EH (cell line): ENCODE measurements around the gene SYF2.
A peak's percentile ranks its signal among the peaks of the same experiment; 100 is the strongest.
"Not testable (repeated sequence)": the region's sequence is repeated elsewhere in the genome, so short reads cannot be mapped to it uniquely, and the experiment has no call there.

Source experiments
- DNase-seq: peaks from one replicate; pipeline ENCODE4 v3.0.0-alpha.2; 2015; ENCODE audit warnings: low read depth

SYF2 gene

GRCh38 chr1:25232027-25232865 is at the start of gene SYF2:
TSS of gene SYF2 (minus strand) at chr1:25232502. CDS start at chr1:25232467, 35 bp downstream.
- peak; percentile 95 for DNase-seq

DNA sequence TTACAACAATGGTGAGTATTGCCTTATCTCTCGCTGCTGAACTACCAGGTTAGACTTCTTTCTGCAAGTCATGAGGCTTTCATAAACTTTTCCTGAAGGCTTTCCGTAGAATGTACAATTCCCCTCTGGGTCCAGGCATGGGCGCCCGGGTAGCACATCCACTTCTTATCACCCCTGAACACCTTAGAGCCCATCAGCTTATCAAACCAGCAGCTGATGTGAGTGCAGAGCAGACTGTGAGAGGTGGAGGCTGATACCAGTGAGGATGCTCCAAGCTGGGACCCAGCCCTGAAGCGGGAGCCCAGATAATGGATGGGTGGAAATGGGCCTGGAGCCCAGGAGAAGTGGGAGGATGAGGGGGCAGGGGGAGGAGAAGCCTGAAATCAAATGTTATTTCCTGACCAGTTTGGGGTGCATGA is 47.4 kb upstream of the SYF2 start:
- not testable (repeated sequence) for DNase-seq

GRCh38 chr1:25278790-25279189 is 46.5 kb upstream of the SYF2 start:
- not testable (repeated sequence) for DNase-seq

DNA sequence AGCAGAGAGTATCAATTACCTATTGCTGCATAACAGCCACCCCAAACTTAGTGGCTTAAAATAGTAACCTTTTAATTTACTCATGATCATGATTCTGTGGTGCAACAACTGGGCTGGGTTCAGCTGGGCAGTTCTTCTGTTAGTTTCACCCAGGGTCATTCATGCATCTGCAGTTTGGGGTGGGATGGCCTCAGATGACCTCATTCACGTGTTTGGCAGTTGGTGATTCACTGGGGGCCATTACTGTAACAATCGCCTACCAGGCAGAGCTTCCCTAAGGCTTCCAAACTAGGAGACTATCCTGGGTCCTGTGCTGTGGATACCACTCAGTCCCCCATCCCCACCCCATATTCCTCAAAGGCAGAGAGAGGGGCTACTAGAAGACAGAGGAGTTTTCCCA is 46.1 kb upstream of the SYF2 start:
- not testable (repeated sequence) for DNase-seq

DNA sequence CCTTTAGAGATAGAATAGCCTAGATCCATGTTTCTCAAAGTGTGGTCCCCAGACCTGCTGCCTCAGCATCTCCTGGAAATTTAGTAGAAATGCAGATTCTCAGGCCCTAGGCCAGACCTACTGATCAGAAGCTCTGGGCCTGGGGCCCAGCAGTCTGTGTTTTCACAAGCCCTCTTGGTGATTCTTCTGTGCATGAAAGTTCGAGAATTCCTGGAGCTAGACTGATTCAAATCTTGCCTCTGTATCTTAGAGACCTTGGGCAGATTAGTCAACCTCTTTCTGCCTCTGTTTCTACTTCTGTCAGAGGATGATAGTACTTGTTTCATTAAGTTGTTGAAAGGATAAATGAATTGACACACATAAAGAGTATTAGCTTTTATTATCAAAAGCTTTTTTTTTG is 45.0 kb upstream of the SYF2 start:
- DNase-seq = not testable (repeated sequence)

GRCh38 chr1:25275648-25276047 is 43.3 kb upstream of the SYF2 start:
- not testable (repeated sequence) for DNase-seq

- DNase-seq = not testable (repeated sequence)
Observed at GRCh38 chr1:25272238-25272637, 39.9 kb upstream of the SYF2 start, which contains the start of gene RHD. TSS of gene RHD (plus strand) at chr1:25272509. CDS start at chr1:25272548, 39 bp downstream.

DNA sequence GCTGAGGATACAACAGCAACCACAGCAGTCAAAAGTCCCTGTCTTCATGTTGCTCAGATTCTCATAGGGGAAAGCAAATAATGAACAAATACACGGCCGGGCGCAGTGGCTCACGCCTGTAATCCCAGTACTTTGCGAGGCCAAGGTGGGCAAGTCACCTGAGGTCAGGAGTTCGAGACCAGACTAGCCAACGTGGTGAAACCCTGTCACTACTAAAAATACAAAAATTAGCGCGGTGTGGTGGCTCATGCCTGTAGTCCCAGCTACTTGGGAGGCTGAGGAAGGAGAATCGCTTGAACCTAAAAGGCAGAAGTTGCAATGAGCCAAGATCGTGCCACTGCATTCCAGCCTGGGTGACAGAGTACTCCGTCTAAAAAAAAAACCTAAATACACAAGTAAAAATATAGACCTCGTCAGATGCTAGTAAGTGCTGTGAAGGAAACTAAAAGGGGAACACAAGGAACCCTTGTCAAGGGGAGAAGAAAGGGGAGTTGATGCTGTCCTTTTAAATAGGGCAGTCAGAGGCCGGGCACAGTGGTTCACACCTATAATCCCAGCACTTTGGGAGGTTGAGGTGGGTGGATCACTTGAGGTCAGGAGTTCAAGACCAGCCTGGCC is 36.0 kb upstream of the SYF2 start:
- not testable (repeated sequence) for DNase-seq

GRCh38 chr1:25267288-25268142 is 35.2 kb upstream of the SYF2 start:
- DNase-seq = peak; percentile 84

DNA sequence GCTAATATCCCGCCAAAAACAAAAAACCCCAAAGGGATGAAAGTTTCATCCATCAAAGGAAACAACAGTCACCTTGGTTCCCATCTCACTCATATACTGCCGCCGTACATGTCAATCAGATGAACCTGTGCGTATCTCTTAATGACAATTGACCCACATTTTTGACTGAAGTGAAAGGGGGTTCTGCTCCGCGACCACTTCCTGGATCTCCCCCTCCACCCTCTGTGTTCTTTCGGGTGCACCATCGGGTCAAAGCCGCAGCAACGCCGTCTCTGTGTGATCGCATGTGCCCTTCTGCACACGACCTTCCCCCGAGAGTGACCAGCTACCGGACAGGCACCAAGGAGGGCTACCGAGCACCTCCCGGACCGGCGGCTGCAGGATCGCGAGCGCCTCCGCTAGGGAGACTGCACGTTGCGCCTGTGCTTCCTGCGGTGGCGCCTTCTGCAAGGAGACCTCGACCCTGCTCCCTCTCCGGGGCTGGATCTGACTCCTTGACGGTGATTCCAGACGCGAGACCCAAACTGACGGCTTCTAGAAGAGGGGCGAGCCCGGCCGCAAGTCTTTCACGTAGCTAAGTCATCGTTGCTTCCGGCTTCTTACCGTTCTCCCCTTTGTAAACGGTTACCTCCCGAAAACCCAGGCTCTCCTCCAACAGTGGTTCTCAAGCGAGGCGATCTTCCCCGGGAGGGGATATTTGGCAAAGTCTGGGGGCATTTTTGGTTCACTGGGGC is 34.4 kb upstream of the SYF2 start:
- DNase-seq = not testable (repeated sequence)

DNA sequence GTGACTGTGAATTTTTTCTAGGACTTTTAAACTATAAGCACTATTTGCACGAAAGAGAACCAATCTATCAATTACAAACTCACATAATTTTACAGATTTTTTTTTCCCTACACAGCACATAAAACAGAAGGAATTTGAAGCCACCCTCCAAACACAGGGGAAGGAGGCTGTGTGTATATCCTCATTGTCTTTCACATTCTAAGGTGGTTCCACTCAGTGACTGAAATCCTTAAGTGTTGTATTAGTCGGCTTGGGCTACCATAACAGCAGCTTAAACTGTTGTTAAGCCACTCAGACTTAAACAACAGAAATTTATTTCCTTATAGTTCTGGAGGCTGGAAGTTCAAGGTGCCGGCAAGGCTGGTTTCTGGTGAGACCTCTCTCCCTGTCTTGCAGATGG is 28.0 kb upstream of the SYF2 start:
- DNase-seq = not testable (repeated sequence)

DNA sequence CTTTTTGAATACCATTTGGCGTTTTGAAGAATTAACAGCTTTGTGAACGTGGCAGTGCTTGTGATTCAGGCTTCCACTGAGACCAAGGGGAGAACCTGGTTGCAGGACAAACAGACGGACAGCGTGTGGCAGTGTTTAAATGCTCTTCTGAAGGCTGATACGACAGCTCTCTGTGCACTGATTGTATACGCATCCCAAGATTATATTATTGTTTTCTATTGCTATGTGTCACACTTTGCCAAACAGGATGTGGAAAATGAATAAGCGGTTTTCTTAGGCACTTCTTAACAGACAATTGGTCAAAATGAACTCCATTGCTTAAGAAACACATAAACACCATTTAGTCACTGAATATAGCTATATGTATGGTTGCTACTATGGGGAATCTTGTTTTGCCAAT is 27.5 kb upstream of the SYF2 start:
- DNase-seq = peak; percentile 64

- DNase-seq = peak; percentile 60
Observed at GRCh38 chr1:25257196-25257595, 24.9 kb upstream of the SYF2 start.

DNA sequence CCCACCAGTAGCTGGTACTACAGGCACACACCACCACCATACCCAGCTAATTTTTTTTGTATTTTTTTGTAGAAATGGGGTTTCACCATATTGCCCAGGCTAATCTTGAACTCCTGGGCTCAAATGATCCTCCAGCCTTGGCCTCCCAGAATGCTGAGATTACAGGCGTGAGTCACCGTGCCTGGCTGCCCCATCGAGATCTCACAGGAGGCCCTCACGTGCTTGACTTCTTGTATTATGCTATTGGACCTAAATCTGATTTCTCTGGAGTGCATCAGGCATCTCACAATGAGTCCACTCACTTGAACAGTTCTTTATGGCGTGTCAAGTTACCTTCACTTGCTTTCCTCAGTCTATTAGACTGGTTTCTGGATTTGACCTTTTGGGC is 24.3 kb upstream of the SYF2 start:
- peak; percentile 23 for DNase-seq

- DNase-seq = no peak
Observed at GRCh38 chr1:25255706-25256577, 23.6 kb upstream of the SYF2 start.

- peak; percentile 98 for DNase-seq
Observed at GRCh38 chr1:25253911-25254310, 21.6 kb upstream of the SYF2 start.

GRCh38 chr1:25247829-25248754 is 15.8 kb upstream of the SYF2 start:
- no peak for DNase-seq

DNA sequence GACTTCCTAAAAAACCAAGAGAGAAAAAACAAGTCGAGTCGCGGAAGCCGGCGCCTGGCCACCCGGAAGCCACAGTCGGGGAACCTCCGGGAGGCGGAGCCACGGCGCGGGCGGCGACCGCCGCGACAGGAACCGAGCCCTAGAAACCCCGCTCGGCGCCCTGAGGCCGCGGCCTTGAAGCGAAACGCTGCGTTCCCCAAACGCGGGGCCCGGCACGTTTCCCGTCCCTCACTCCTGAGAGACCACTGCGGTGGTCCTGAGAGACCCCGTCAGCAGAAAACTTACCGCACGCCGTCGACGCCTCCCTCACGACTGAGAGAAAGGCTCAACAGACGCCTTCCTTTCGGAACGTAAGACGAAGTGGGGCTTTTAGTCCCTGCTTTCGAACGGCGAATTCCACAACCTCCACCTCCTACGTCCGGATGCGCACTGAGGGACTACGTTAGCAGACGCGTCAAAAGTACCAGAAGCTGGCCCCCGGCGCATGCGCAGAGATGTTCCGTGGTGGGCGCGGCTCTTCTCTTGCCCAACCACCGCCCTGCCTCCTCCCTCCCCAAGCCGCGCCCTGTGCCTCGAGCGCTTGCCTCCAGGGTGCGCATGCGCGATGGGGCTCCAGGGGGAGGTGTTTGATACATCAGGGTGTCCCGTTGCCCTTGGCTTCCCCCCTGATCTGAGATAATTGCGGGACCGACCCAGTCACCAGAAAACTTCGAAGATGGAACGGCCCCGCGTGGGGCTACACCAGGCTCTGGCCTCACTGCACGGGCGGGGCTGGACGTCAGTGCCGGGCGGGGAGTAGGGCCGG is 14.9 kb upstream of the SYF2 start, which contains the start of gene RSRP1:
Gene RSRP1, minus strand, starts transcription at position 431 of the 805 bp plus-strand sequence. CDS start 491 bp downstream, outside the sequence.
- DNase-seq = peak; percentile 99
